ENCODE data around the gene ARHGAP32. TPM values are rescaled to one million over a fixed set of nuclear protein-coding genes. Genes with fewer than 3 reads are reported as not detected.

The ARHGAP32 gene
- total RNA-seq, 4 donors from 2014 or later, result 9.8 to 18.8 (median 16.2) TPM

GRCh38 chr11:128988242-128988970 is 203.7 kb downstream of the ARHGAP32 start:
- Histone ChIP-seq H3K4me1 (no peaks in the 10 kb centered on the region), H3K4me3 (no peak overlapping the region), H3K27me3 (no peaks in the 10 kb centered on the region), H3K36me3 (peaks cover 0 to 26% of the 10 kb centered on the region in 2 donors), H3K27ac (no peak overlapping the region), H3K9me3 (no peaks in the 10 kb centered on the region)
- no peak for TF ChIP-seq EP300 (IDR thresholded peaks at IDR 0.05)
- no peak for TF ChIP-seq POLR2AphosphoS5 (IDR thresholded peaks at IDR 0.05)
- TF ChIP-seq CTCF (IDR thresholded peaks at IDR 0.05), result no peak
- no peak for TF ChIP-seq POLR2A (IDR thresholded peaks at IDR 0.05)
- ATAC-seq, result no peak

- Histone ChIP-seq H3K36me3 (peaks cover 3 to 40% of the 10 kb centered on the region in 2 donors), H3K4me1 (no peaks in the 10 kb centered on the region), H3K9me3 (no peaks in the 10 kb centered on the region), H3K27ac (no peak overlapping the region), H3K4me3 (no peak overlapping the region), H3K27me3 (no peaks in the 10 kb centered on the region)
- 83 to 84% methylated on average over 5 of the region's 5 CpGs for WGBS, 2 donors (ENCODE audit: low coverage in 1 of 2)
- no peak for ATAC-seq
- TF ChIP-seq POLR2AphosphoS5 (IDR thresholded peaks at IDR 0.05) (no peak), POLR2A (IDR thresholded peaks at IDR 0.05) (no peak), CTCF (IDR thresholded peaks at IDR 0.05) (no peak), EP300 (IDR thresholded peaks at IDR 0.05) (no peak)
Observed at GRCh38 chr11:128985880-128986279, 206.2 kb downstream of the ARHGAP32 start.

GRCh38 chr11:128983023-128983422 is 209.1 kb downstream of the ARHGAP32 start:
- no peak for ATAC-seq
- H3K4me3 ChIP-seq, result no peak overlapping the region
- no peaks in the 10 kb centered on the region for H3K9me3 ChIP-seq
- no peak overlapping the region for H3K27ac ChIP-seq
- no peaks in the 10 kb centered on the region for H3K27me3 ChIP-seq
- 69 to 93% methylated on average over 3 to 8 of the region's 8 CpGs for WGBS, 2 donors (ENCODE audit: low coverage in 1 of 2)
- peaks cover 3 to 60% of the 10 kb centered on the region in 2 donors for H3K36me3 ChIP-seq
- TF ChIP-seq POLR2A (IDR thresholded peaks at IDR 0.05) (no peak), POLR2AphosphoS5 (IDR thresholded peaks at IDR 0.05) (no peak), CTCF (IDR thresholded peaks at IDR 0.05) (no peak), EP300 (IDR thresholded peaks at IDR 0.05) (no peak)
- H3K4me1 ChIP-seq, result no peaks in the 10 kb centered on the region

- no peak overlapping the region for H3K27ac ChIP-seq
- ATAC-seq, result no peak
- peaks cover 3 to 73% of the 10 kb centered on the region in 2 donors for H3K36me3 ChIP-seq
- H3K4me1 ChIP-seq, result no peaks in the 10 kb centered on the region
- TF ChIP-seq EP300 (IDR thresholded peaks at IDR 0.05), result no peak
- TF ChIP-seq POLR2A (IDR thresholded peaks at IDR 0.05), result no peak
- TF ChIP-seq POLR2AphosphoS5 (IDR thresholded peaks at IDR 0.05), result no peak
- no peak for TF ChIP-seq CTCF (IDR thresholded peaks at IDR 0.05)
- H3K4me3 ChIP-seq, result no peak overlapping the region
- H3K27me3 ChIP-seq, result no peaks in the 10 kb centered on the region
- no peaks in the 10 kb centered on the region for H3K9me3 ChIP-seq
- 76 to 77% methylated on average over 5 to 7 of the region's 7 CpGs for WGBS, 2 donors (ENCODE audit: low coverage in 1 of 2)
Observed at GRCh38 chr11:128981254-128981653, 210.9 kb downstream of the ARHGAP32 start.

GRCh38 chr11:128970598-128971190 is 221.4 kb downstream of the ARHGAP32 start:
- Histone ChIP-seq H3K9me3 (no peaks in the 10 kb centered on the region), H3K4me1 (no peaks in the 10 kb centered on the region), H3K36me3 (peaks cover 0 to 77% of the 10 kb centered on the region in 2 donors), H3K27ac (no peak overlapping the region), H3K4me3 (no peak overlapping the region), H3K27me3 (no peaks in the 10 kb centered on the region)
- WGBS, 2 donors (ENCODE audit: low coverage in 1 of 2), result 92 to 95% methylated on average over 9 to 10 of the region's 13 CpGs
- no peak for TF ChIP-seq CTCF (IDR thresholded peaks at IDR 0.05)
- no peak for TF ChIP-seq EP300 (IDR thresholded peaks at IDR 0.05)
- no peak for TF ChIP-seq POLR2AphosphoS5 (IDR thresholded peaks at IDR 0.05)
- TF ChIP-seq POLR2A (IDR thresholded peaks at IDR 0.05), result no peak
- no peak for ATAC-seq
